Measurements from ENCODE around the gene KCNA1.

The KCNA1 gene

GRCh38 chr12:4910502-4911315 lies 1.0 kb downstream of the KCNA1 start:
- in situ Hi-C loops (cut with HindIII; ENCODE audit: low sequenced_read_pairs): no loop called here

GRCh38 chr12:4911316-4911994 lies 1.8 kb downstream of the KCNA1 start:
- in situ Hi-C loops (cut with HindIII; ENCODE audit: low sequenced_read_pairs): no loop called here

- in situ Hi-C loops (cut with HindIII; ENCODE audit: low sequenced_read_pairs): no loop called here
These were observed 5.0 kb downstream of the KCNA1 start for GRCh38 chr12:4914720-4915119.

- in situ Hi-C loops (cut with HindIII; ENCODE audit: low sequenced_read_pairs): no loop called here
These were observed 6.0 kb downstream of the KCNA1 start for GRCh38 chr12:4915752-4916151.

GRCh38 chr12:4918950-4919660 lies 9.4 kb downstream of the KCNA1 start:
- in situ Hi-C loops (cut with HindIII; ENCODE audit: low sequenced_read_pairs): no loop called here

GRCh38 chr12:4932576-4932975 lies 22.9 kb downstream of the KCNA1 start:
- in situ Hi-C loops (cut with HindIII; ENCODE audit: low sequenced_read_pairs): no loop called here

GRCh38 chr12:4933411-4933810 lies 23.7 kb downstream of the KCNA1 start:
- in situ Hi-C loops (cut with HindIII; ENCODE audit: low sequenced_read_pairs): no loop called here

GRCh38 chr12:4934407-4935035 lies 24.8 kb downstream of the KCNA1 start:
- in situ Hi-C loops (cut with HindIII; ENCODE audit: low sequenced_read_pairs): no loop called here

GRCh38 chr12:4938900-4939299 lies 29.2 kb downstream of the KCNA1 start:
- in situ Hi-C loops (cut with HindIII; ENCODE audit: low sequenced_read_pairs): no loop called here

GRCh38 chr12:4939418-4940023 lies 29.8 kb downstream of the KCNA1 start:
- in situ Hi-C loops (cut with HindIII; ENCODE audit: low sequenced_read_pairs): no loop called here

- in situ Hi-C loops (cut with HindIII; ENCODE audit: low sequenced_read_pairs): no loop called here
These were observed 33.6 kb downstream of the KCNA1 start for GRCh38 chr12:4943067-4943937.

GRCh38 chr12:4943938-4944284 lies 34.2 kb downstream of the KCNA1 start:
- in situ Hi-C loops (cut with HindIII; ENCODE audit: low sequenced_read_pairs): no loop called here

- in situ Hi-C loops (cut with HindIII; ENCODE audit: low sequenced_read_pairs): no loop called here
These were observed 37.5 kb downstream of the KCNA1 start for GRCh38 chr12:4947253-4947652.

GRCh38 chr12:4951083-4951482 lies 41.4 kb downstream of the KCNA1 start:
- in situ Hi-C loops (cut with HindIII; ENCODE audit: low sequenced_read_pairs): no loop called here

- in situ Hi-C loops (cut with HindIII; ENCODE audit: low sequenced_read_pairs): no loop called here
These were observed 41.9 kb downstream of the KCNA1 start for GRCh38 chr12:4951601-4952000.

- in situ Hi-C loops (cut with HindIII; ENCODE audit: low sequenced_read_pairs): no loop called here
These were observed 45.1 kb downstream of the KCNA1 start for GRCh38 chr12:4954621-4955354.

- in situ Hi-C loops (cut with HindIII; ENCODE audit: low sequenced_read_pairs): no loop called here
These were observed 46.3 kb downstream of the KCNA1 start for GRCh38 chr12:4956054-4956453.

GRCh38 chr12:4956968-4957367 lies 47.3 kb downstream of the KCNA1 start:
- in situ Hi-C loops (cut with HindIII; ENCODE audit: low sequenced_read_pairs): no loop called here

GRCh38 chr12:4957761-4958160 lies 48.1 kb downstream of the KCNA1 start:
- in situ Hi-C loops (cut with HindIII; ENCODE audit: low sequenced_read_pairs): no loop called here

Measured in endothelial cell of hepatic sinusoid (primary cell).